ENCODE data around the gene GALNT10.

Gene GALNT10

GRCh38 chr5:154445422-154446194 lies 255.1 kb downstream of the GALNT10 start, which contains the start of gene SAP30L:
Gene SAP30L (plus strand): TSS chr5:154445997. CDS start chr5:154446605, 608 bp downstream.
- DNase-seq (ENCODE audit: low spot score), result peak; percentile 99

- peak; percentile 53 for DNase-seq (ENCODE audit: low spot score)
Observed at GRCh38 chr5:154446195-154447088, 255.9 kb downstream of the GALNT10 start.

GRCh38 chr5:154447089-154447725 lies 256.7 kb downstream of the GALNT10 start:
- DNase-seq (ENCODE audit: low spot score), result no peak

DNA sequence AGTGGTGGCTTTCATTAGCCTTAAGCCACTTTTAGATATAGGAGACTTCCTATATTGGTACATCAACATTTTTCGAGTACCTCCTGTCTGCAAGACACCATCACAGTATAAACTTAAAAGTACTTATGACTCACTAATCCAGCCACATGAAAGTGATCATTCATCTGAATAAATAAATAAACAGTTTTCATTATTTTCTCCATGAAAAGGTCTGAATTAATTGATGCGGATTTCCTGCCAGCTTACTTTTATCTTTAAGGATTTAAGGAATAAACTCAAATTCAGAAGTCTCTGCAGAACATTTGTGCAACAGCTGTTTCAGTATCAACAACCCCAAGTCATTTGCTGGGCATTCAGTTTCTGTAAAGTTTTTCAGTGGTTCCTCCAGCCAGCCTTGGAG lies 259.3 kb downstream of the GALNT10 start:
- DNase-seq (ENCODE audit: low spot score), result no peak

- DNase-seq (ENCODE audit: low spot score), result no peak
Observed at GRCh38 chr5:154451957-154452356, 261.4 kb downstream of the GALNT10 start.

DNA sequence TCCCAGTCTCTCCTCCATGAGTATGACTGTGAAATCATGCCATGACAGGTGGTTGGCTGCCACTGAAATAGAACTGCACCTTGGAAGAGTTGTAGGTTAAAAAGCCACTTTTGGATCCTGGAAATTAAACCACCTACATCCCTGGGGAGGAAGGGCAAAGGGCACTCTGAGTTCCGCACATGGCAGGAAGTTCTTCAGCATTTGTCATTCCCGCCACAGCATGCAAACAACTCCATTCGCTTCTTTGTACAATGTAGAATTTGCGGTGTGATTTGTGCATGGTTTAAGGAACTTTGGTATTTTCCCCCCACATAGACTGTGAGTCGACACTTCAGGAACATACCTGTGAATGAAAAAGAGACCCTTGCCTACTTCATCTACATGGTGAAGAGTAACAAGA lies 265.1 kb downstream of the GALNT10 start:
- DNase-seq (ENCODE audit: low spot score), result no peak

- DNase-seq (ENCODE audit: low spot score), result no peak
Observed at GRCh38 chr5:154456540-154456939, 266.0 kb downstream of the GALNT10 start.

DNA sequence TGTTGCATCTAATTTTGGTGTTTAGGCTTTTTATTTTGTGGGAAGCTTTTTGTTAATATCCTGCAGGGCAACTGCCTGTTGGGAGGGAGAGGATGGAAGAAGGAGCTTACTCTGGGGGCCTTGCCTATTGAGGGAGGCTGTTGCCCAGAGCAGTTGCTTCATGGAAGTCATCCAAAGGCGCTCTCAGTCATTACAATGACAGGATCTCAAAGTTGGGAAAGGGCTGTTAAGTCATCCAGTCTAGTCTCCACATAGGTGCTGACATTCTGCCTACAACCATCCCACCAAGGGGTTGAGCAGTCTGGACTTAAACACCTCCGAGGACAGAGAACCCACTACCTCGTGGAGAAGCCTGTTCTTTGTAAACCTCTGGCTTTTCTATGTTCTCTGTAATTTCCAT lies 268.5 kb downstream of the GALNT10 start:
- no peak for DNase-seq (ENCODE audit: low spot score)

- DNase-seq (ENCODE audit: low spot score), result no peak
Observed at GRCh38 chr5:154460172-154460571, 269.6 kb downstream of the GALNT10 start.

DNA sequence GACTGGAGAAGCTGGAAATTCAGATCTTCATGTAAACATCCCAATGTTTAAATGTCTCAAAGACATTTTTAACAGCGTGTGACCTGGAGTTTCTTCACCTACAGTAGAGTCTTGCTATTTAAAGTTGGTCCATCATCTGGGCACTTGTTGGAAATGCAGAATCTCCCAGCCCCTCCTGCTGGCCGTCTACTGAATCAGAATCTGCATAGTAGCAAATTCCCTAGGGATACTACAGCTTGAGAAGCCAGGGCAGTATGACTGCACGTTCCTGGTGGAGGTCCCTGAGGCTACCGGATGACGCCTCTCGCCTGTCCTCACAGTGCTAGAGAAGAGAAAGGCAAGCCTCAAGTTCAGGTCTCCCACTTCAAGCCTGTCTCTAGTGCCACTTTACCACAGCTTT lies 271.0 kb downstream of the GALNT10 start:
- no peak for DNase-seq (ENCODE audit: low spot score)

GRCh38 chr5:154464438-154464837 lies 273.9 kb downstream of the GALNT10 start:
- DNase-seq (ENCODE audit: low spot score), result no peak

DNA sequence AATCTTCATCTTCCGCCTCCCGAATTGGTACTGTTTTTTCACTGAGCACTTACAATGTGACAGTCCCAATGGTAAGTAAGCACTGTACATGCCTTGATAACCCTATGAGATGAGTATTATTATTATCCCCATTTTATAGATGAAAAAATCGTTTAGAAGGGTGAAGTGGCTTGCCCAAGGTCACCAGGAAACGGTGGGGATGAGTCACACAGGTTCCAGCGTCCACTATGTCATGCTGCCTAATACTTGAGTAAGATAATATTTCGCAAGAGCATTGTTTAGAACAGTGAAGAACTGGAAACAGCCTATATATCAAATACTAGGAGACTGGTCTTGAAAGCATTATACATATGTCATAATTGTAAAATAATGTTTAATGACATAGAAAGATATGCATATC lies 274.6 kb downstream of the GALNT10 start:
- no peak for DNase-seq (ENCODE audit: low spot score)

- no peak for DNase-seq (ENCODE audit: low spot score)
Observed at GRCh38 chr5:154466147-154466546, 275.6 kb downstream of the GALNT10 start.

DNA sequence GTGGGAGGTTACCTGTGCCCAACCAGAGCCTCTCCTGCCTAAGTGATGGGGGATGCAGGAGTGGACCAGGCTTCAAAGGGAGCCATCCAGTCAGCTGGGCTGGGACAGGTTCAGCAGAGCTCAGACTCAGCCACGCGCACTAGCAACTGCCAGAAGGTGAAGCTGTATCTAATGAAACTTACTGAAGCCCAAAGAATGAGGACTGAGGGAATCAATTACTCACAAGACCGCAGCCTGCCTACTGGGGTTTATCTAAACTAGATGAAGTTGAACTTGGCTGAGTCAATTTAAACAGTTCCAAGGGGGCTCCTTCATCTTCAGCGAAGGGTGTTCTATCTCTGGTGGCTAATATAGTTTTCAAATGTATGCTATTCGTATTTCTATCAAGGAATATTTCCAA lies 276.1 kb downstream of the GALNT10 start:
- DNase-seq (ENCODE audit: low spot score), result no peak

DNA sequence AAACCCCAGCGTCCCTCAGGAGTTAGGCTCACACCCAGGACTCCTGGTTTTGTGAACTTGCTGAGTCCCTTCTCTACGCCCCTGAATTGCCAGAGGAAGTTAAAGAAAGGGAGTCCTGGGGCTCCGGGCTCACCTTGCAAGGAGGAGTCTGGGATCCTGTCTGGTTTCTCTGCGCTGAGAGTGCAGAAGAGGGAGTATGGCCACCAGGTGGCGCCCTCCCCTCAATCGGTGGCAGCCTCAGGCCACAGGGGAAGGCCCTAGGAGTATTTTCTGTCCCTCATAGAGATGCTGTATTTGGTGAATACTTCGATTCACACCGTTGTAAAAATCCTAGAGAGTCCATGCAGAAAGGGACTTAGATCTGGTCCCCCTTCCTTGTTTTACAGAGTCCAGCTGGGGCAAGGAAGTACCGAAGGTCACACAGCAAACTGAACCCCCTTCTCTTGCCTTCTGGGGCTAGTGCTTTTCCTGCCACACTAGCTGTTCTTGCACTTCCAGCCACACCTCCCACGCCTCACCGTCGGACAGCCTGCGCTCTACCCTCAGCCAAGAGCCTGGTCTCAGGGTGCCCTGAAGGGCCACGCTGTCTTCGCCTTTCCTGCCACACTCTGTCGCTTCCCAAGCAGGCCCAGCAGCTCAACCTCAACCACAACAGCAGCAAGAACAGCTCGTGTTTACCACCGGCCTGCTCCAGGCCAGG lies 277.3 kb downstream of the GALNT10 start:
- DNase-seq (ENCODE audit: low spot score), result peak; percentile 90

- no peak for DNase-seq (ENCODE audit: low spot score)
Observed at GRCh38 chr5:154470137-154470536, 279.6 kb downstream of the GALNT10 start.
